ENCODE measurements around the gene NLK.
"Not testable (repeated sequence)": the region's sequence is repeated elsewhere in the genome, so short reads cannot be mapped to it uniquely, and the experiment has no call there.

The NLK gene

DNA sequence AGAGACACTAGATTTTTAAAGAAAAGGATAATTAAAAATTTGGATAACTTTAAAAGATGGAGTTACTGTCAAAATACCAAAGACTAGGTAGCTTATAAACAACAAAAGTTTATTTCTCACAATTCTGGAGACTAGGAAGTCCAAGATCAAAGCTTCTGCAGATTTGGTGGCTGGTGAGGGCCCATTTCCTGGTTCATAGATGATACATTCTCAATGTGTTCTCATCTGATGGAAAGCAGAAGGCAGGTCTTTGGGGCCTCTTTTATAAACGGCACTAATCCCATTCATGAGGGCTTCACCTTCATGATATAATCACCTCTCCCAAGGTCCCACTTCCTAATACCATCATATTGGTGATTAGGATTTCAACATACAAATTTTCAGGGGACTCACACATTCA lies 33.7 kb downstream of the NLK start:
- no peak for DNase-seq

DNA sequence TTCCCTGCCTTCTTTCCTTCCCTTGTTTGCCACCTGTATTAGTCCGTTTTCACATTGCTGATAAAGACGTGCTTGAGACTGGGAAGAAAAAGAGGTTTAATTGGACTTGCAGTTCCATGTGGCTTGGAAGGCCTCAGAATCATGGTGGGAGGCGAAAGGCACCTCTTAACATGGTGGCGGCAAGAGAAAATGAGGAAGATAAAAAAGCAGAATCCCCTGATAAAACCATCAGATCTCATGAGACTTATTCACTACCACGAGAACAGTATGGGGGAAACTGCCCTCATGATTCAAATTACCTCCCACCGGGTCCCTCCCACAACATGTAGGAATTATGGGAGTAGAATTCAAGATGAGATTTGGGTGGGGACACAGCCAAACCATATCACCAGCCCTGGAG lies 34.7 kb downstream of the NLK start:
- DNase-seq, result not testable (repeated sequence)

DNA sequence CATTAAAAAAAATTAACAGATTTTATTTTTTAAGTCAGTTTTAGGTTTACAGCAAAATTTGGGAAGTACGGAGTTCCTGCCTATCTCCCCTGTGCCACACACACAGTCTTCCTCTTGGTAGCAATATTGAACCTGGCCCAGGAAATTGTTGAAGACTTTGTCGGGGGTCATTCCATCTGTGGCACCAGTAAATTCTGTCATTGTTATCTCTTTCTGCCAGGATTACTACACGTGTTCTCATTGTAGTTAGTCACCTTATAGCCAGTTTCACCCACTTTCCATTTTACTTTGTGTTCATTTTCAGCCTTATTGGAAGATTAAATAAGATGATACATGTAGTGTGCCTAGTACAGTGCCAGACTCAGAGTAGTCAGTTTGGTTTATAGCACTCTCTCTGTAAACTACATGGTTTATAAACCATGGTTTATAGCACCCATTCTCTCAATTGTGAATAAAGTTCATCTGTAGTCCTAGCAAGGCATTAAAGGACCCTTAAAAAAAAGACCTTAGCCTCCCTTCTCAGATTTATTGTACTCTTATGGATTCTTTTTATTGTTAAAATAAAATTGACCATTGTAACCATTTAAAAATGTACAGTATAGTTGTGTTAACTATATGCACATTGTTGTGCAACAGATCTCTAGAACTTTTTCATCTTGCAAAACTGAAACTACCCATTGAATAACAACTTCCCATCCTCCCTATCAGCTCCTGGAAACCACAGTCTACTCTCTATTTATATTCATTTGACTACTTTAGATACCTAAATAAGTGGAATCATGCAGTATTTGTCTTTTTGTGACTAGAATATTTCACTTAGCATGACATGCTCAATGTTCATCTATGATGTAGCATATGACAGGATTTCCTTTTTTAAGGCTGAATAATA lies 36.1 kb downstream of the NLK start:
- no peak for DNase-seq

GRCh38 chr17:28081467-28081866 lies 39.0 kb downstream of the NLK start:
- no peak for DNase-seq

GRCh38 chr17:28085766-28086165 lies 43.3 kb downstream of the NLK start:
- DNase-seq, result no peak

DNA sequence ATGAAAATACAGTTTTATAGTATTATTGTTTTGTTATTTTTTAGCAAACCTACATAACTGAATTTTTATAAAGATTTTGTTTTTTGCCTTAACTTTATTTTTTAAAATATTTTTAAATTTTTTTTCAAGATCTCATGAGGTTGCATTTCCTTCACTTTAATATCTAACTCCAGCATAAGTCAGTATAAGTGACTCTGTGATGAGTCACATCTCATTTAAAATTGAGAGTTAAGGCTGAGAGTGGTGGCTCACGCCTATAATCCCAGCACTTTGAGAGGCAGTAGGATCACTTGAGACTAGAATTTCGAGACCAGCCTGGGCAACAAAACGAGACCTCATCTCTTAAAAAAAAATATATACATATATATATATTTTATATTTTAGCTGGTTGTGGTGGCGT lies 44.0 kb downstream of the NLK start:
- DNase-seq, result no peak

GRCh38 chr17:28087743-28088142 lies 45.3 kb downstream of the NLK start:
- DNase-seq, result no peak

DNA sequence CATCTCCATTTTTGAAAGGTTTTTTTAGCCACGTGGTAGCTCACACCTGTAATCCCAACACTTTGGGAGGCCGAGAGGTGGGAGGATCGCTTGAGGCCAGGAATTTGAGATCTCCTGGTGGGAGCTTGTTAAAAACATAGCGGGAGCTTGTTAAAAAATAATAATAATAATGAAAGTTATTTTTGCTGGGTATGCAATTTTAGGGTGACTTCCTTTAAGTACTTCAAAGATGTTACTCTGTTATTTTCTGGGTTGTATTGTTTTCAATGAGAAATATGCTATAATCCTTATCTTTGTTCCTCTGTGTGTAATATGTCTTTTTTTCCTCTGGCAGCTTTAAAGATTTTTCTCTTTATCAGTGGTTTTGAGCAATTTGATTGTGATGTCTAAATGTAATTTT lies 48.1 kb downstream of the NLK start:
- no peak for DNase-seq

GRCh38 chr17:28092088-28092487 lies 49.6 kb downstream of the NLK start:
- no peak for DNase-seq

- DNase-seq, result no peak
These were observed 51.7 kb downstream of the NLK start for GRCh38 chr17:28093999-28094716.

DNA sequence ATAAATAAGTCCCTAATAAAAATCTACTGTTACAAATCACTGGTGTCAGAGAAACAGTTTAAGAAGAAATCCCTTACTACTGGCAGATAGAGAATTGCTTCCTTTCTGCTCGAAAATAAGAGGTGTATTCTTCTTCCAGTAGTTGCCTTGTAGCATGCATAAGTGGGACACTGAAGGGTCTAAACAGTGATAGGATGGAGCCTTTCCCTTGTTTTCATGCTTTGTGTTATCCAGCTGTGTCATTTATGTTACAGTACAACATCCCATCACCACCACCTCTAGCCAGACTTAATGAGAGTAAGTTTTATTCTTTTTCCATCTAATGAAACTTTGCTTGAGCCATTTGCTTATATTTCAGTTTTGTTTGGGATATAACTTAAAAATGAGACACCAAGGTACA lies 54.3 kb downstream of the NLK start:
- DNase-seq, result no peak

DNA sequence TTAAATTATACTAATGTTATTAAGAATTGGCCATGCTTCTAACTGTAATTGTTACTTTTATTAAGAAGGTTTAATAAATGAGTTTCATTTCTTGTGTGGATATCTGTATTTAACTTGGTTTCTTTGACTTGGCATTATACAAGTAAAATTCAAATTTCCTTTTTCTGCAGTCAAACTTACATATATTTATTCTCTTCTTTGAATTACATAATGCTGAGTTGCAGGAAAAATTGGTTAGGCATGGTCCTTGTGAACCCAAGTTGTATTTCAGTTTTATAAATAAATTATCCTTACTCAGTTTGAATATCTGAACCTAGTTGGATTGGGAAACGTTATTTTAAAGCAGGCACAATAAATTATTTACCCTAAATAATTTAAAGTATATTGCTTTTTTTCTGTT lies 54.8 kb downstream of the NLK start:
- no peak for DNase-seq

GRCh38 chr17:28097901-28098300 lies 55.4 kb downstream of the NLK start:
- DNase-seq, result no peak

DNA sequence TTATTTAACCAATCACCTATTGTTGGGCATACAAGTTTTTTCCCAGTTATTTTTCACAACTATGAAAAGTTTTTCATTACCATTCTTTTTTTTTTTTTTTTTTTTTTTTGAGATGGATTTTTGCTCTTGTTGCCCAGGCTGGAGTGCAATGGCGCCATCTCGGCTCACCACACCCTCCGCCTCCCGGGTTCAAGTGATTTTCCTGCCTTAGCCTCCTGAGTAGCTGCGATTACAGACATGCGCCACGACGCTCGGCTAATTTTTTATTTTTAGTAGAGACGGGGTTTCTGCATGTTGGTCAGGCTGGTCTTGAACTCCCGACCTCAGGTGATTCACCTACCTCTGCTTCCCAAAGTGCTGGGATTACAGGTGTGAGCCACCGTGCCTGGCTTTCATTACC lies 56.1 kb downstream of the NLK start:
- DNase-seq, result not testable (repeated sequence)

GRCh38 chr17:28100251-28100650 lies 57.8 kb downstream of the NLK start:
- no peak for DNase-seq

DNA sequence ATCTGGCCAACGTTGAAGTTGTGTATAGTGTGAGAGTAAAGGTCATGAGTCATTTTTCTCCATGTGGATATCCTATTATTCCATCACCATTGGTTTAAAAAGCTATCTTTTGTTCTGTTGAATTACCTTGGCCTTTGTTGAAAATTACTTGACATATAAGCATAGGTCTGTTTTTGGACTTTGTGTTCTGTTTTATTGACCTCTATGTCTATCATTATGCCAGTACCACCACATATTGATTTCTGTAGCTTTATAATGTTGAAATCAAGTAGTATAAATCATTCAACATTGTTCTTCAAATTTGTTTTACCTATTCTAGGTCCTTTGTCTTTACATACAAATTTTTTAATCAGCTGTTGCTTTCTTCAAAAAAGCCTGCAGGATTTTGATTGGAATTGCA lies 58.5 kb downstream of the NLK start:
- no peak for DNase-seq

GRCh38 chr17:28101919-28102318 lies 59.4 kb downstream of the NLK start:
- no peak for DNase-seq

GRCh38 chr17:28105501-28105900 lies 63.0 kb downstream of the NLK start:
- no peak for DNase-seq

DNA sequence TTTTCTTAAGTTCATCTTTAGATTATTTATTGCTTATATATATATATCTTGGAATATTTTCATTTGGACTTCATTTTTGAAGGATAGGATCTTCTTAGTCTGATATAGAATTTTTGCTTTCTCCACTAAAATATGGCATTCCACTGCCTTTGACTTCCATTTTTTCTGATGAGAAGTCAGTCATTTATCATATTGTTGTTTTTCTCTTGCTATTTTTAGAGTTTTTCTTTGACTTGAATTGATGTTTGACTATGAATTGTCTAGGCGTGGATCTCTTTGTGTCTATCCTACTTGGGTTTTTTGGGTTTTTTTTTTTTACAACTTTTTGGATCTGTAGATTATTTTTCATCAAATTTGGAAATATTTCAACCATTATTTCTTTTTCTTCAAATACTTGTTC lies 67.7 kb downstream of the NLK start:
- no peak for DNase-seq

DNA sequence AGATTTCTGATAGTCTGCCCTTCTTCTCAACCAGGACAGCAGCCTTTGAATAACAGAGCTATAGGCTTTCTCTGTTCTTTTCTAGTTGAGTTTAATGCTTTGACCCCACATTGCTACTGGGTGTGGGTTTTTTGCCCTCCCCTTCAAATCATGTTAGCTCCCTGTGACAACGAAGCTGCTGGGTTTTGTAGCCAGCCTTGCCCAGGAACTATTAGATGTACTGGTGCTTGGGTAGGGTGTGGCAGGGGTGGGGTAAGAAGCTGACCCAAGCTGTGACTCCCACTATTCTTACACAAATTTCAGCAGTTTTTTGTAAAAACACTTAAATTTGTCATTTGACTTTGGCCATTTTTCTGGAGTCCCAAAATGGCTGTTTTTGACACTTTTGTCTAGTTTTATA lies 69.7 kb downstream of the NLK start:
- no peak for DNase-seq

DNA sequence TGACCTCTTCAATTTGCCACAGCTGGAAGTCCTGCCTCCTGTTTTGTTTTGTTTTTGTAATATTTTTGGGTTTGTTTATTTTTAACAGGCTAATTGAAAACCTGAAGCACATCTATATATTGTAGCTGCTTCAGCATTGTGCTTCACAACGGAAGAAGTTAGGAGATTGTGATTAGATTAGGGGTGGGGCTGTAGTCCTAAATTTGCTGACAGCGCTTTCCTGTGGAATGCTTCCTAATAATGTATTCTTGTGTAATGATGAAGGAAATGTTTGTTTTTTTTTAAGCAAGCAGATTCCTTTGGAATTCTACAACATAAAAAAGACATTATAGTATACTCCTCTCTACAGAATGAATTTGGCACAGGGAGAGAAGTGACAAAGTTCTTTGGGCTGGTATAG lies 70.1 kb downstream of the NLK start:
- DNase-seq, result no peak

DNA sequence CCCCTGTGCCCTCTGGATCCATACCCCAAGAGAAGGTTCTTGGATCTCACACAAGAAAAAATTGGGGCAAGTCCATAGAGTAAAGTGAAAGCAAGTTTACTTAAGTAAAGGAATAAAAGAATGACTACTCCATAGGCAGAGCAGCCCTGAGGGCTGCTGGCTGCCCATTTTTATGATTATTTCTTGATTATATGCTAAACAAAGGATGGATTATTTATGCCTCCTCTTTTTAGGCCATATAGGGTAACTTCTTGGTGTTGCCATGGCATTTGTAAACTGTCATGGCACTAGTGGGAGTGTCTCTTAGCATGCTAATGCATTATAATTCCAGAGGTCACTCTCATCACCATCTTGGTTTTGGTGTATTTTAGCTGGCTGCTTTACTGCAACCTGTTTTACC lies 70.8 kb downstream of the NLK start:
- no peak for DNase-seq

- no peak for DNase-seq
These were observed 72.6 kb downstream of the NLK start for GRCh38 chr17:28115046-28115445.

DNA sequence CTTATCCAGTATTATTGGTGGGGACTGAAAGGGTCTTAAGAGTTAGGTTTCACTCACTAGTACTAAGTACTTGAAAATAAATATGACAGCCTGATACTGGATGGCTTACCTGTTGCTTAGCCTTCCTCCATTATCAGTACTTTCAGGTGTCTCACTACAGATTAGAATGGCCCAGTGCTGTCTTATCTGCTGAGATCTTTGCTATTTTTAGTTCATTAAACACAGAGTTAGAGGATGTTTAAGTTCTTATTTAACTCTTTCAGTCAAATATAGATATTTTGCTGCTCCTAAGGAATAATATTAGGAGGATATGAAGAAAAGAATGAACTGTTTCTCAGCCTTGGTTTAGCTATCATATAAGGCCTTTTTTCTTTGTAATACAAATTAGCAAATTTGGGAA lies 74.8 kb downstream of the NLK start:
- no peak for DNase-seq

- DNase-seq, result no peak
These were observed 75.9 kb downstream of the NLK start for GRCh38 chr17:28118362-28118761.
